C4-2B (cell line): ENCODE data around the gene TTC16.

Source experiments
- H3K27ac ChIP-seq: fragments of 450-650 bp; 2 replicates; pipeline ENCODE4 v1.5.1; 2017
- ZFX ChIP-seq: fragments of 450-650 bp; IDR thresholded peaks from 2 replicates; pipeline ENCODE4 v1.6.1; 2017
- TF ChIP-seq, protein P1 (sequence below): fragments of 450-650 bp; conservative IDR thresholded peaks from 2 replicates; pipeline ENCODE4 v1.5.1; 2017; ENCODE audit warnings: mild to moderate bottlenecking

The TTC16 gene

DNA sequence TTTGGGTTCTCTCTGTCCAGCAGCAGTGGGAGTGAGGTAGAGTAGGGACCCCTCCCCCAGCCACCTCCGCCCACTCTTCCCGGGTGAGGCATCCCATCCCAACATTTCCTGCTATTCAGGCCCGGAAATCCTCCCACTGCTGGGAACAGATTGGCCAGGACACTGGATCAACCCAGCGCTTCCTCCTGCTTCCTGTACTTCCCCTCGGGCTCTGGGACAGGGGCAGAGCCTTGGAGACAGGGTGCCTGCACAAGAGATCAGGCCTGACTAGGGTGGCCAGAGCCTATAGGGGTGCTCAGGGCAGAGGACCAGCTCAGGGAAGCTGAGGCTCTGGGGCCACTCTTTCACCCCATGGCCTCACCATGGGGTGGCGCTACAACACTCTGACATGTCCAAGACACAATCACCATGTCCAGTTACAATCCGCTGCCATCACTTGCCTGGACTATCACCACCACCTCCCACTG, 48.1 kb downstream of the TTC16 start:
- no peak for TF ChIP-seq ZFX
- TF ChIP-seq, protein P1, sequence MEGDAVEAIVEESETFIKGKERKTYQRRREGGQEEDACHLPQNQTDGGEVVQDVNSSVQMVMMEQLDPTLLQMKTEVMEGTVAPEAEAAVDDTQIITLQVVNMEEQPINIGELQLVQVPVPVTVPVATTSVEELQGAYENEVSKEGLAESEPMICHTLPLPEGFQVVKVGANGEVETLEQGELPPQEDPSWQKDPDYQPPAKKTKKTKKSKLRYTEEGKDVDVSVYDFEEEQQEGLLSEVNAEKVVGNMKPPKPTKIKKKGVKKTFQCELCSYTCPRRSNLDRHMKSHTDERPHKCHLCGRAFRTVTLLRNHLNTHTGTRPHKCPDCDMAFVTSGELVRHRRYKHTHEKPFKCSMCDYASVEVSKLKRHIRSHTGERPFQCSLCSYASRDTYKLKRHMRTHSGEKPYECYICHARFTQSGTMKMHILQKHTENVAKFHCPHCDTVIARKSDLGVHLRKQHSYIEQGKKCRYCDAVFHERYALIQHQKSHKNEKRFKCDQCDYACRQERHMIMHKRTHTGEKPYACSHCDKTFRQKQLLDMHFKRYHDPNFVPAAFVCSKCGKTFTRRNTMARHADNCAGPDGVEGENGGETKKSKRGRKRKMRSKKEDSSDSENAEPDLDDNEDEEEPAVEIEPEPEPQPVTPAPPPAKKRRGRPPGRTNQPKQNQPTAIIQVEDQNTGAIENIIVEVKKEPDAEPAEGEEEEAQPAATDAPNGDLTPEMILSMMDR: no peak
- no peak overlapping the region for H3K27ac ChIP-seq

DNA sequence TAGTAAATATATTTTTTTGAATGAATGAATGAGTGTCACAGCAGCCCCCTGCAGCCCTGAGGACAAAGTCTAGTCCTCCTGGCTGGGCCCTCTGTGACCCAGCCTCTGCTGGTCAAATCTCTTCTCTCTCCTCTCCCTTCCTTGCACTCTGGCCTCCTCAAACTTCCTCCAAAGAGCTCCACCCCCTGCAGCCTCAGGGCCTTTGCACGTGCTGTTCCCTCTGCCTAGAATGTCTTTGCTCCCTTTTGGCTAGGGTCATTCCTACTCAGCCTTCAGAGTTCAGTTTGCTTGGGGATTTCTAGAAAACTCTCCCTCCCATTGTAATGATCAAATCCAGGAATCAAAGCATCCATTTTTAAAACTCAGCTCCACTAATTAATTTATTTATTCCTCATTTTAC, 49.5 kb downstream of the TTC16 start:
- no peak overlapping the region for H3K27ac ChIP-seq
- no peak for TF ChIP-seq ZFX
- TF ChIP-seq, protein P1: no peak

DNA sequence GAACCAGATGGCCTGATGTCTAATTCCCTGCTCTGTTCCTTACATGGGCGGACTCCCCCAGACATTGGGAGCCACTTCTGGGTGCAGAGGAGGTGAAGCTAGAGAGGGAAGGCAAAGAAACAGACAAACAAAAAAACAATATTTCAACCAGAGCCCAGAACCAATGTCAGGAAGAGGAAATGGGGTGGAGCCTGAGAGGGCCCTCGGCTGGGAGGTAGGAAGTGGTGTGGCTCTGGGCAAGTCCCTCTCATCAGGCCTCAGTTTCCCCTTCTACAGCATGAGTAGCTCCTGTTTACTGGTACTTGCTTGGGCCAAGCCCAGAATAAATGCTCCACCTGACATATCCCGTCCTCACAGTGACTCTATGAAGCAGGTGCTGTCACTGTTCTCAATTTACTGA, 51.5 kb downstream of the TTC16 start:
- no peak overlapping the region for H3K27ac ChIP-seq
- TF ChIP-seq, protein P1: no peak
- TF ChIP-seq ZFX: no peak

DNA sequence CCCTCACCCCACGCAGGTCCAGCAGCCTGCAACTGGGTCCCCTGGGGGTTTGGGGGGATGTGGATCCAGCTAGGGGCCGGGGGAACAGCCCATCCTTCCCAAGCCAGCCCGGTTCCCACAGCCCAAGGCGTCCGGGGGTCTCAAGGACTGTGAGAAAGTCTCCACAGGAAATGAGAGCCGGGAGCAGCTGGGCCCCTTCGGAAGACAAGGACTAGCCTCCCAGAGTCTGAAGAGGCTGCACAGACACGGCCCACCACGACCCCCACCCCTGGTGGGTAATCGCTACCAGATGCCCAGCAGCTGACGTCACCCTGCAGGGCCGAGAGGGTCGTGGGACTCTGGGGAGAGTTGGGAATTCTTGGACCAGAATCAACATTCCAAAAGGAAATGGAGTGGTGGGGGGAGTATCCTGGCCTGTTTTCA, 52.0 kb downstream of the TTC16 start:
- no peak overlapping the region for H3K27ac ChIP-seq
- TF ChIP-seq ZFX: no peak
- TF ChIP-seq, protein P1: no peak

DNA sequence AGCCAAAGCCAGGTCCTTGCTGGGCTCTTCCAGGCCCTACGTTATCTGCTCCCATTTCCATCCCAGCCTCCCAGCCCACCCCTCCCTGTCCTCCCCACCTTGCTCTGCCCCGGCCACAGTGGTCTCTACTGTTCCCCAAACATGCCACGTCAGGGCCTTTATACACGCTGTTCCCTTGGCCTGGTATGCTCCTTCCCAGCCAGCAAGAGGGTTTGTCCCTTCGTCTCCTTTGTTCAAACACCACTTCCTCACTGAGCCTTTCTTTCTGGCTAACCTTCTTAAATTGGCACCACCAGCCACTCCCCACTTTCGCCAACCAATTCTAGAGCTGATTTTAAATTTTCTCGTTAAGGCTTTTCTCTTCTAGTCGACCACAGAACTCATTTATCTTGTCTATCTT, 52.8 kb downstream of the TTC16 start:
- H3K27ac ChIP-seq: no peak overlapping the region
- TF ChIP-seq, protein P1: no peak
- TF ChIP-seq ZFX: no peak

DNA sequence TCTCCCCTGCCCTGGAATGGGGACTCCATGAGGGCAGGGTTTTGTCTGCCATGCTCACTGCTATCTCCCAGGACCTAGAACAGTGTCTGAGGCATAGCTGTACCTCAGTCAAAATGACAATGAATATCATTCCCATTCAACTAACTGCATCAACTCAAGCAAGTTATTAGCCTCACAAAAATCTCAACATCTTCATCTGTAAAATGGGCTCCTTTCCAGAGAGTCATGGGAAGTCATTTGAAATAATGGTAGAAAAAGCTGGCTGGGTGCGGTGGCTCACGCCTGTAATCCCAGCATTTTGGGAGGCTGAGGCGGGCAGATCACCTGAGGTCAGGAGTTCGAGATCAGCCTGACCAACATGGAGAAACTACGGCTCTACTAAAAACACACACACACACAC, 53.2 kb downstream of the TTC16 start:
- no peak for TF ChIP-seq ZFX
- TF ChIP-seq, protein P1: no peak
- no peak overlapping the region for H3K27ac ChIP-seq

DNA sequence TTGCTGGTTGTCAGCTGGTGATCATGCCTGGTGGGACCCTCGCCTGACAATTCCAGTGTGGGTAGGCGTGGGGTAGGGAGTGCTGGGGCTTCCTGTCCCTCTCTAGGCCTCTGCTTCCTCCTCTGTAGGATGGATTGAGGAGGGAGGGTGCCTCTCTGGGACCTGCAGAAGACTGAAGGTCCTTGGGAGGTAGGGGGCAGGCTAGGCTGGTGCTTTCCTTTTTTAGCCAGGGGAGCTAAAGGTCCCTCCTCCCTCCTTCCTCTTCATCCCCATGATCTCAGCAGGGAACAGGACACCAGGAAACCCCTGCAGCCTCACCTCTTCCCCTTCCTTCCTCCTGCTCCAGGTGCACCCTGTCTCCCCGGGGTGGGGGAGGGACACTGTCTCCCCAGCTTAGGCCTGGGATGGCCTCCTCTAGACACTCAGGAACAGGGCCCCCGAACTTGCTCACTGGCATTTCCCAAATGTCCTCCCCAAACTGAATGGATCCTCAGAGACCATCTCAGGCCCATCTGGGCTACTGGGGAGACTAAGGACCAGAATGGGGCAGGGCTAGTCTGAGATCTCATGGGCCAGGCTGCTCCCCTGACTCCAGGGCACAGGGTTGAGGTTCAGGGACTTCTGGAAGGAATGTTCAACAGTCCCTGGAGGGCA, 54.2 kb downstream of the TTC16 start:
- no peak overlapping the region for H3K27ac ChIP-seq
- TF ChIP-seq, protein P1: no peak
- no peak for TF ChIP-seq ZFX
